GM12878 (cell line): Measurements from ENCODE around the gene RAD51B. TPM values are rescaled to one million over a fixed set of nuclear protein-coding genes. Genes with fewer than 3 reads are reported as not detected.

Source experiments
- CHD4 ChIP-seq: fragments of 200-600 bp; sonication (generic); IDR thresholded peaks from 2 replicates; pipeline ENCODE4 v1.6.1; 2016; ENCODE audit warnings: mild to moderate bottlenecking
- EP300 ChIP-seq, 2 experiments: fragments of 150-350 bp in 1 of 2; IDR thresholded peaks; 2 replicates each; pipeline ENCODE4 v1.6.1; 2011 to 2012; ENCODE audit warnings: low read depth in 2 of 2, low read length in 2 of 2, borderline replicate concordance in 1 of 2, improper control_type of control experiment in 1 of 2, inconsistent platforms in 1 of 2; ENCODE audit not compliant: control insufficient read depth in 1 of 2
- ESRRA ChIP-seq: IDR thresholded peaks from 2 replicates; pipeline ENCODE4 v1.6.1; 2012; ENCODE audit warnings: mild to moderate bottlenecking, low read length, improper control_type of control experiment
- GATAD2B ChIP-seq: fragments of 450-650 bp; conservative IDR thresholded peaks from 2 replicates; pipeline ENCODE4 v1.6.1; 2017; ENCODE audit warnings: low read depth, mild to moderate bottlenecking, moderate library complexity
- HDAC2 ChIP-seq: fragments of 200-600 bp; sonication (generic); IDR thresholded peaks from 2 replicates; pipeline ENCODE4 v1.6.1; 2017
- PBX3 ChIP-seq: IDR thresholded peaks from 2 replicates; pipeline ENCODE4 v1.6.1; 2011; ENCODE audit warnings: mild to moderate bottlenecking, low read depth, low read length, moderate library complexity; ENCODE audit not compliant: insufficient replicate concordance
- POLR2AphosphoS5 ChIP-seq: IDR thresholded peaks from 2 replicates; pipeline ENCODE4 v1.6.1; 2011; ENCODE audit warnings: mild to moderate bottlenecking, low read length, inconsistent platforms
- SP1 ChIP-seq: IDR thresholded peaks from one replicate; pipeline ENCODE4 v1.6.1; 2011; ENCODE audit warnings: low read depth, low read length
- ZBED1 ChIP-seq: IDR thresholded peaks from 2 replicates; pipeline ENCODE4 v1.6.1; 2016; ENCODE audit warnings: borderline replicate concordance
- ZNF24 ChIP-seq: fragments of 450-650 bp; IDR thresholded peaks from 2 replicates; pipeline ENCODE4 v1.6.1; 2017; ENCODE audit warnings: antibody characterized with exemption, mild to moderate bottlenecking
- polyA plus RNA-seq, 11 experiments: library from polyadenylated mRNA; depleted of rRNA in 4 of 11; unstranded in 6 of 11; stranded (reverse) in 5 of 11; fragments of >200 nt; fragmentation: Nextera tagmentation in 4 of 11; fragmentation: Illumina TruSeq in 1 of 11; extraction: Ambion mirVana in 4 of 11; extraction: Trizol in 1 of 11; gene quantifications; 1 replicate in 1 of 11; 2 replicates in 10 of 11; pipeline versions ENCODE4 v1.2.1 to v1.2.3, GENCODE V29; 2011 to 2016; ENCODE audit warnings: inconsistent platforms in 2 of 11, missing spikeins in 2 of 11, low read depth in 1 of 11
- total RNA-seq, 4 experiments: library from RNA; depleted of rRNA in 3 of 4; stranded (reverse); fragments of >200 nt in 3 of 4; fragmentation: Illumina TruSeq in 1 of 4; extraction: Trizol in 1 of 4; gene quantifications; 2 replicates each; pipeline versions ENCODE4 v1.2.1 to v1.2.3, GENCODE V29; 2013 to 2021
- TF ChIP-seq, protein P1 (sequence below): fragments of 450-650 bp; IDR thresholded peaks from 2 replicates; pipeline ENCODE4 v1.6.1; 2017; ENCODE audit warnings: low read depth, mild to moderate bottlenecking, moderate library complexity

RAD51B gene
- total and polyA plus RNA-seq, 10 of the 15 experiments (the other 5 are each of a cell fraction or from before 2014, with no cell fraction given), result 9.8 to 26.8 (median 21.3) TPM

DNA sequence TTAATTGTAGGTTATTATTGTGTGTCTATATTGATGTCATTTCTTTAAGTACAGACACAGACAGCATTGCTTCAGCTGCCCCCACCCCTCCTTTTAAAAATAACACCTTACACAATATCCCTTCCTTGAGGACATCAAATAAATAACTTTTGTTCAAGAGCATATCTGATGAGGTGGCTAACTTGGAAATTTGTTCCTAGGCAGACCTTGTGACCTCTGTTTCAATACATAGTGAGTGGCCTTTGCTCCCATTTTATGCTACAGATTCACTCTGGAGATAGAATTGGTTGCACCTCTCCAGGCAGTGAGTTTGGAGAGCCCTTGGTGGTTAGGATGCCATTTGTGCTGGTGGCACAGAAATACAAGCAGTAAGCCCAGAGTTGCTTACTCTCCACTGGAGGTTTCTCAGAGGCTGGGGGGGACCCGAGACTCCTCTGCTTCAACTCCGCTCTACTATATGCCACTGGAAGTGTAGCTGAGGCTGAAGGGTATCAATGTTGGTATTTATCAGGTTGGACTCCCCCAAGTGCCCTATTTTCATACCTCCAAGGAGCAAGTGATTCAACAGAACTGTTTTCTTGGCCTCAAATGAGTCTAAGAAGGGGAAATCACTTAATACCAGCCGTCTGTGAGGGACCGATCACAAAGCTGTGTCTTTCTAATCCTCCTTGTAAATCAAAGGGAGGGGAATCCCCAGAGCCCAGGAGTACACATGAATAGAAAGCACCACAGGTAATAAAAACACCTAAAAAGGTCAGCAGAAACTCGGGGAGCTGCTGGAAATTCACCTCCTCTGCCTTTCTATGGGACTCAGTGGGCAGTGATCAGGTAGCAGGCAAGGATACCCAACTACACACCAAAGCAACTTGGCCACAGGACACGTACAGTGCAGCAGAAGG is 463.1 kb downstream of the RAD51B start (continued):
- TF ChIP-seq PBX3 (no peak), GATAD2B (peak; percentile 13; the same call in 1 of the 2 replicates), SP1 (no peak), ZBED1 (peak; percentile 19; the same call in 1 of the 2 replicates), HDAC2 (no peak), ESRRA (no peak), EP300 (IDR thresholded peaks at IDR 0.05; ENCODE audit: borderline replicate concordance in 1 of 2, control insufficient read depth in 1 of 2, low read depth in 2 of 2, low read length in 2 of 2) (0 out of 4 replicates have a peak, but pooled peaks of 1 of the 2 experiments have one; percentile 7), ZNF24 (no peak), POLR2AphosphoS5 (no peak; the same call in 1 of the 2 replicates), CHD4 (no peak)
- TF ChIP-seq, protein P1, sequence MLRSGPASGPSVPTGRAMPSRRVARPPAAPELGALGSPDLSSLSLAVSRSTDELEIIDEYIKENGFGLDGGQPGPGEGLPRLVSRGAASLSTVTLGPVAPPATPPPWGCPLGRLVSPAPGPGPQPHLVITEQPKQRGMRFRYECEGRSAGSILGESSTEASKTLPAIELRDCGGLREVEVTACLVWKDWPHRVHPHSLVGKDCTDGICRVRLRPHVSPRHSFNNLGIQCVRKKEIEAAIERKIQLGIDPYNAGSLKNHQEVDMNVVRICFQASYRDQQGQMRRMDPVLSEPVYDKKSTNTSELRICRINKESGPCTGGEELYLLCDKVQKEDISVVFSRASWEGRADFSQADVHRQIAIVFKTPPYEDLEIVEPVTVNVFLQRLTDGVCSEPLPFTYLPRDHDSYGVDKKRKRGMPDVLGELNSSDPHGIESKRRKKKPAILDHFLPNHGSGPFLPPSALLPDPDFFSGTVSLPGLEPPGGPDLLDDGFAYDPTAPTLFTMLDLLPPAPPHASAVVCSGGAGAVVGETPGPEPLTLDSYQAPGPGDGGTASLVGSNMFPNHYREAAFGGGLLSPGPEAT, result no peak
